ENCODE data around the gene PTPMT1.

DNA sequence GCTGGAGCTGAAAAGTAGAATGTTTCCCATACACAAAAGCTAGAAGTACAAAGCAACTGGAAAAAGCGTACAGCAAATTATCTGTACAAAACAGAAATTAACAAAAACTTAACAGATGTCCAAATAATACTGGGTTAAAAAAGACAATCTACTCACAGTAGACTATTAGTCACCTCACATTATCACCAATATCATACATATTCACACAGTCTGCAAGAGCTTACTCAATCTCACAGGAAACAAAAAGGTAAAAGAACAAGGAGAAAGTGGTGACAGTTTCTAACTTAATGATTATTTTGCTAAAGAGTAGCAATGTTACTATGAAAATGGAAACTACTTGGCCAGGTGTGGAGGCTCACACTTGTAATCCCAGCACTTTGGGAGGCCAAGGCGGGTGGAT lies 24.3 kb upstream of the PTPMT1 start:
- TF ChIP-seq, protein P1, sequence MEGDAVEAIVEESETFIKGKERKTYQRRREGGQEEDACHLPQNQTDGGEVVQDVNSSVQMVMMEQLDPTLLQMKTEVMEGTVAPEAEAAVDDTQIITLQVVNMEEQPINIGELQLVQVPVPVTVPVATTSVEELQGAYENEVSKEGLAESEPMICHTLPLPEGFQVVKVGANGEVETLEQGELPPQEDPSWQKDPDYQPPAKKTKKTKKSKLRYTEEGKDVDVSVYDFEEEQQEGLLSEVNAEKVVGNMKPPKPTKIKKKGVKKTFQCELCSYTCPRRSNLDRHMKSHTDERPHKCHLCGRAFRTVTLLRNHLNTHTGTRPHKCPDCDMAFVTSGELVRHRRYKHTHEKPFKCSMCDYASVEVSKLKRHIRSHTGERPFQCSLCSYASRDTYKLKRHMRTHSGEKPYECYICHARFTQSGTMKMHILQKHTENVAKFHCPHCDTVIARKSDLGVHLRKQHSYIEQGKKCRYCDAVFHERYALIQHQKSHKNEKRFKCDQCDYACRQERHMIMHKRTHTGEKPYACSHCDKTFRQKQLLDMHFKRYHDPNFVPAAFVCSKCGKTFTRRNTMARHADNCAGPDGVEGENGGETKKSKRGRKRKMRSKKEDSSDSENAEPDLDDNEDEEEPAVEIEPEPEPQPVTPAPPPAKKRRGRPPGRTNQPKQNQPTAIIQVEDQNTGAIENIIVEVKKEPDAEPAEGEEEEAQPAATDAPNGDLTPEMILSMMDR (IDR thresholded peaks at IDR 0.05): no peak
- no peak for TF ChIP-seq POLR2A (IDR thresholded peaks at IDR 0.05)
